ENCODE measurements around the gene CKS1B.

The CKS1B gene

DNA sequence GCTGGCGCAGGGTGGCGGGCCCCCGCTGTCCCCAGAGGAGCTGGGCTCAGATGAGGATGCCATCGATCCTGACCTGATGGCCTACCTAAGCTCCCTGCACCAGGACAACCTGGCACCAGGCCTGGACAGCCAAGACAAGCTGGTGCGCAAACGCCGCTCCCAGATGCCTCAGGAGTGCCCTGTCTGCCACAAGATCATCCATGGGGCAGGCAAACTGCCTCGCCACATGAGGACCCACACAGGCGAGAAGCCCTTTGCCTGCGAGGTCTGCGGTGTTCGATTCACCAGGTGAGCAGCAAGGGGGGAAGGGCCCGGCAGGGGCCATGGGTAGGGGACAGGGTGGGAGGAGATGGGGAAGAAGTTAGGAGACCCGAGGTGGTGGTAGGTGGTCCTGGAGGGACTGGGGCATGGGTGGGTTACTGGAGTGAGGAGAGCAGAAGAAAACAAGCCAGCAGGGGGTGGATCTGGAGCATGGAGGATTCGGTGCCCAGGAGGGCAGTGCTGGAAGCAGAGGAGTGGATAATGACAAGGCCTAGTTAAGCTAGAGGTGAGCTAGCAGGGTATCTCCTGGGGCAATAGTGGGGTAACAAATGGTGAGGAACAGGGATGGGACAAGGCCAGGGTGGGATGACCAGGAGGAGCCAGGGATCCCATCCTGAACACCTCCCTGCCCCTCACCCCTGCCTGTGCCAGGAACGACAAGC is 41.2 kb downstream of the CKS1B start:
- DNase-seq (ENCODE audit: low read depth): no peak

DNA sequence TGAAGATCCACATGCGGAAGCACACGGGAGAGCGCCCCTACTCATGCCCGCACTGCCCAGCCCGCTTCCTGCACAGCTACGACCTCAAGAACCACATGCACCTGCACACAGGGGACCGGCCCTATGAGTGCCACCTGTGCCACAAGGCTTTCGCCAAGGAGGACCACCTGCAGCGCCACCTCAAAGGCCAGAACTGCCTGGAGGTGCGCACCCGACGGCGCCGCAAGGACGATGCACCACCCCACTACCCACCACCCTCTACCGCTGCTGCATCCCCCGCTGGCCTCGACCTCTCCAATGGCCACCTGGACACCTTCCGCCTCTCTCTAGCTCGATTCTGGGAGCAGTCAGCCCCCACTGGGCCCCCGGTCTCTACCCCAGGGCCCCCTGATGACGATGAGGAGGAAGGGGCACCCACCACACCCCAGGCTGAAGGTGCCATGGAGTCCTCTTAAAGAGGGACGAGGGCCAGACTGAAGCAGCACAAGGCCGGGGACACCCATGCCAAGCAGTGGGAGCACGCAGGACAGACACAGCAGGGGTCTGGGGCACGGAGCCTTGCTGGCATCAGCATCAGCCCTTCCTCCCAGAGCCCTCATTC is 41.9 kb downstream of the CKS1B start:
- DNase-seq (ENCODE audit: low read depth): no peak

DNA sequence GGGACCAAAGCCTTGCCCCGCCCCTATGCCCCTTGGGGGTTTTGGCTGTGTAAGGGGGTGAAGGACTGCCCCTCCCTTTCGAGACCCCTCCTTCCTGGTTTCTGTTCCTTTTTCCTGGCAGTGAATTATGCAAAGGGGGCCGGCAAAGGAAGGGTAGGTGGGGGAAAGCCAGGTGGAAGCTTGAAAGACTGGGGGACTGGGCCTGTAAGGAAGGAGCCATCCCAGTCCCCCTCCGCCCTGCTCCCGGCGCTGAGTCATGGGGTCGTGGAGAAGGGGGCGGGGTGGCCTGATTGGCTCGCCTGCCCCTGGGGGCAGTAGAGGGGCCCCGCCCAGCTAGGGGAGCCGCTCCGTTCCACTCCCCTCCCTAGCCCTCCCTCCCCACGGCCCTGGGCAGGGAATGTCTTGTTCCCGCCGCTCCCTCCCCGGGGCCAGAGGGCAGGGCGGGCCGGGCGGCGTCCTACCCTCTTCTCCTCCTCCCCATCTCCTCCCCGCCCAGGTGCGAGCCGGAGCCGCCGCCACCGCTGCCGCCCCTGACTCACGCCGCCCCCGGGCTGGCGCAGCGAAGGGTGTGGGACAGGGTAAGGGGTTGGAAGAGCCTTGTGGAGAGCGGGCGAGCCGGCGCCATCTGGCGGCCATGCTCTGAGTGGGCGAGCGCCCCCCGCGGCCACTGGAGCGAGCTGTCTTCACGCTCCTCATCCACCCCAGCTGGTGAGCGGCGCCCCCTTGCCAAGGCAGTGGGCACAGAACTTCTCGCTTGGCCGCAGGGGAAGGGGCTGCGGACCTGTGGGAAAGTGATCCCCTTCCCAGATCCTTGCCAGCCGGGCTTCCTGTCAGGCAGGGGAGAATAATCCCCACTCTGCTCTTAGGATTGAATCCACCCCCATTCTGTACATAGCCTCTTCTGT is 42.8 kb downstream of the CKS1B start:
- peak; percentile 95 for DNase-seq (ENCODE audit: low read depth)

DNA sequence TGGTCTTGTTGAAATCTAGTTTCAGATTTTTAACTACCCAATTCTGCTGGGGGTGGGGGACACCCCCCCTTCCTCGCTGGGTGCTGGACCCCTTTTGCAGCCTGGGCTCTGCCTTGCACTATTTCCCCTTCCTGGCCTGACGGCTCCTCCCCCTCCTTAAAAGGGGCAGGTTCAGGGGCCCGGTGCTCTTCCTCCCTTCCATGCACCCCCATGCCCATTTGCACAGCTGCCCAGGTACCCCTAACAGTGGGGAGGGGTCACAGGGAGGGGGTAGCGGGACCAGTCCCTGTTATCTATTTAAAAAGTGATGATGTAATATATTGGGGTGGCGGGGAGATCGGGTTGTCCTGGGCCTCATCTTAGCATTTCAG is 43.5 kb downstream of the CKS1B start:
- DNase-seq (ENCODE audit: low read depth): no peak

DNA sequence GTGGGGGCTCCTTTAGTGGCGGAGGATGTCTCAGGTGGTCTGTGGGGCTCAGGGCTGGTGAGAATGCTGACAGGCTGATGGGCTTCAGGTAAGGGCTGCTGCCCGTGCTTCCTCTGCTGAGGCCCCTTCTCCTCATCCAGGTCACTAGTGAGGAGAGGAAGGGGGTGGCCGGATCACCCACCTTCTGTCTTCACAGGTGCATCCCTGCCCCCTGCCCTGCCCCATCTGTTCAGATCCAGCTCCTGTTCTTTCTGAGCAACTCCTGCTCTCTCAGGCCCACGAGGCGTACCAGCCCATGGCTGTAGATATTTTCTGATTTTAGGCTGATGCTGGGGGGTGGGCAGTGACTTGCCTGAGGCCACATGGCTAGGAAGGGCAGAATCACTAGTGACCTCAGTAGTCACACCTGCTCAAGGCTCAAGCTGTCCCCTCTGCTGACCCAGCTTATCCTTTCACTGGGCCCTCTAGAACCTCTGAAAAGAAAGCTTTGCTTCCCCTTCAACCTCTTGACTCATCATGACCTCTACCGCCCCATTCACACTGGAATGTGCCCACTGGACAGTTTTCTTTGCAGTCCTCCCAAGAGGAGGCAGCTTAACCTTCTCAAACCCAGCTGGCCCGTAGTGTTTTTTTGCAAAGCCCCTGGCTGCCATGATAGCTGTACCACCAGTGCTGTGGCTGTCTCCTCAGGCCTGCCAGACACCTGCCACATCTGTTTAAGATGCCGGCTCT is 44.3 kb downstream of the CKS1B start:
- no peak for DNase-seq (ENCODE audit: low read depth)

DNA sequence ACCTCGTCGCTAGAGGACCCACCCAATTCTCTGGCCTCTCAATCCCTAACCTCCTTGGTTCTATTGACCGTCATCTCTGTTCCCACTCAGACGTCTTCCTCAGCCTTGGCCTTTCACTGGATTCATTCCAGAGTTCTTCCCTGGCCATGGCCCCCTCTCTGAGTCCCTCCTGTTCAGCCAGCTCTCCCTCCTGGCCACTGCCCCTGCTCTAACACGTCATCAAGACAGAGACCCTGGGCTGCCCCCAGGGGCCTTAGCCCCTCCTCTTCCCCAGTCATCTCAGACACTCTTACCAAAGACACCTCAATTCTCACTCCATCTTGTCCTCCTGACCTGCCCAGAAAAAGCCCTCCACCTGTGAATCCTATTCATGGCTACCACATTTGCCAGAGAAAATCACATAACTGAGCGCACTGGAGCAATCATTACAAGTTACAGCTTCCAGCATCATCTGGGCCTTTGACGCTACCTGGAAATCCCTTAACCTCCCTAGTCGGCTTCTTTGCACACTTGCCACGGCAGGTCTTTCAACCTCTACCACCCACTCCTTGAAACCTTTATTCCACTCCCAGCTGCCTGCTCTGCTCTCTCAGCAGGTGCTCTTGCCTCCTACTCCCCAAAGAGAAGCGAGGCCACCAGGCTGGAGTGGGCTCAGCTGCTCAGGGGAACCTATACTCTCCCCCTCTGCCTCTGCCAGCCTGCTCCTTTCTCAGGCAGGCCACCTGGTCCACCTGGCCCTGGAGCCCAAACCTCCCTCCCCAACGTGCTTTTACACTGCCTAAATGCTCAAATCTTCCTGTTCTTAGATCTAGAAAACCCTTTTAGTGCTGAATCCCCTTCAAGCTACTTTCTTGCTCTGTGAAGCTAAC is 45.1 kb downstream of the CKS1B start:
- DNase-seq (ENCODE audit: low read depth): no peak

DNA sequence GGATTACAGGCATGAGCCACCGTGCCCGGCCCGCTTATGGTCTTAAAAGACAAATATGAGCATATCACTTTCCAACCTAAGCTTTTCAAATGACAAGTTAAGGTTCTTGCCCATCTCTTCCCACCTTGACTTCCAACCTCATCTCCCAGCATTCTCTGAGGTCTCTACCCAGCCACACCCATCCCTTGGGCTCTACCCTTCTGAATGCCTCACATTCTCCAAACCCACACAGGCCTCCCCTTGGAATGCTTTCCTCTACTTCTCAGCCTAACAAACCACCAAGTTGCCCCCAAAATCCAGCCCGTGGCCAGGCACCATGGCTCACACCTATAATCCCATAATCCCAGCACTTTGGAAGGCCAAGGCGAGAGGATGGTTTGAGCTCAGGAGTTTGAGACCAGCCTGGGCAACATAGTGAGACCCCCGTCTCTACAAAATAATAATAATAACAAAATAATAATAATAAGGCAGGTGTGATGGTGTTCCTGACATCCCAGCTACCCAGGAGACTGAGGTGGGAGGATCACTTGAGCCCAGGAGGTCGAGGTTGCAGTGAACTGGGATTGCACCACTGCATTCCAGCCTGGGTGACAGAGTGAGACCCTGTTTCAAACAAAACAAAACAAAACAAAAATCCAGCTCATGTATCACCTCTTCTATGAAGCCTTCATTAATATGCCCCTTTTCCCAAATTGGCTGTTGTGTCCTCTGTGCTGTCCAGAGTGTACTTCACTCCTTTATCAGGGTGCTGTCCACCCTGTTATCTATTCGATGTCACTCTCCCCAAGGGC is 47.9 kb downstream of the CKS1B start:
- DNase-seq (ENCODE audit: low read depth): no peak

DNA sequence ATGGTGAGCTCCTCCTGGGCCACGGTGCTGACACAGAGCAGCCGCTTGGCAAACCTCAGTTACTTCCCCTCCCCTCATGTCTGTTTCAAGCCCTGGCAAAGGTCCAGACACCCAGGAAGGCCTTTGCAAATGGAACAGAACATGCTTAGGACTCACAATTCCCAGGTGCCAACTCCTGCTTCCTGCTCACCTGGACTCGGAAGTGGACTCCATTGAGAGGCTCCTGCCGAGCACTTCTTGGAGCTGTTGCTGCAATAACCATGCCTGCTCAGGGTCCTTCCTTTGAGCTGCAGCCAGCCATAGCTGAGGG is 48.4 kb downstream of the CKS1B start:
- no peak for DNase-seq (ENCODE audit: low read depth)

DNA sequence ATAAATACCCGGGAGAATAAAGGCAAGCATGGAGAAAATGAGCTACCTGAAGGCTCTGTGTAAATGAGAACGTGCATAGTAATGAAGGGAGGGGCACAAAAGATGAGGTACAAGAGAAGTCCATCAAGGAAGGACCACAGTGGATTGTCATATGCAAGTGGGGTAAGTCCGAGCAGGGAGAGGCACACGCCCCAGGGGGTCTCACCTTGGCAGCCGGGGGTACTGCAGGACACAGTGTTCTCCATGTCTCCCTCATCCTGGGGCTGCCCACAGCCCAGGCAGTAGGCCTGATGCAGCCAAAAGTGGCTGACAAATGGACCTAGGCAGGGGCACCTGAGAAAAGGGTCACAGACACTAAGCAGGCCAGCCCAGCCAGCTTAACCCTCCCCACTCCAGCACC is 49.1 kb downstream of the CKS1B start:
- DNase-seq (ENCODE audit: low read depth): no peak

DNA sequence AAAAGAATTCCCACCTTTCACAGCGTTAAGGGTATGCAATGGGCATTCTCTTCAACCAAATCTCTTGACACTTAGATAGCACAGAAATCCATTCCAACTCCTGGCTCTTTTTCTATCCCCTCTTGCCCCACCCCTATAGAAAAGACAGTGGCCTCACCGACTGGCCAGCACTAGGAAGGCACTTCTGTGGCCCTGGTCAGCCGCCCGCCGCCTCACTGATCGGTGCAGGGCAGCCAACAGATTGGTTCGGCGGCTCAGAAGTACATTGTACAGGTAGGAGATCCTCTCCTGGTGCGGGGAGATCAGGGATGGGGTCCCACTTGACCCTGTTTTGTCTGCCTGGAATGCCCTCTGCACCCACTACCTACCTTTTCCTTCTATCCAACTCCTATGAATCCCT is 49.8 kb downstream of the CKS1B start:
- DNase-seq (ENCODE audit: low read depth): no peak

DNA sequence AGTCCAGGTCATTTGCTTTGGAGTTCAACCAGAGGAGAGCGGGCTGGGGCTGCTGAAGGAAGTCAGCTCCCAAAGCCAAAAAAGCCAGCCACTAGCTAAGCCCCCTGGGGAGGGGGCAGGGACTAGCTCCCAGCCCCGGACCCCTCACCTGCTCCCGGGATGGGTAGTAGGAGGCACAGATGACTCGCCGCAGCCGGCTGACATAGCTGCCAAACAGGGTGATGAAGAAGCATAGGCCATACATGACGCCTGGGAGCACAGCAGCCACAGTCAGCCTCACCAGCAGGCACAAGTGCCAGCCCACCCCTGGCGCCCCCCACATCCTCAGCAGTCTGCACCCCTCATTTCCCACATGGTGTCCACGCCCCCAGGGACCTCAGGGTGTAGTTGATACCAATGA is 51.7 kb downstream of the CKS1B start:
- no peak for DNase-seq (ENCODE audit: low read depth)

DNA sequence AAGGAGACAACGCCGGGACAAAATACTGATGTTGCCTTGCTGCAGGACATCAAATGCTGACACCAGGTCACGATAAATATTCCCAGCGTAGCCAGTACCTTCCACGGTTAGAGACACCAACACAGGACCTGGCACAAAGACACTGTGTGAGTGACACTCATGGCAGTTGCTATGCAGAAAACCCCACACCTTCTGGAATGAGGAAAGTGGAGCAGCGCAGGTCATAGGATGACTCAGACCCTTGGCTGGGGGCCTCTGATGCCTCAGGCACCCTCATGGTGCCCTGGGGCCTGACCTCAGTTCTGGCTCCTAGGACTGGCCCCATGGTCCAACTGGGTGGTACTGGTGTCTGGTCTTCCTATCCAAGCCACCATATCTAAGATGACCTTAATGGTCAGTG is 52.1 kb downstream of the CKS1B start:
- DNase-seq (ENCODE audit: low read depth): no peak
